OCI-LY1 (cell line): ENCODE results near the gene MAP4.

Experiments
- H2AFZ ChIP-seq: fragments of 200-600 bp; sonication (generic), shearing (Covaris generic); 2 replicates; pipeline ENCODE4 v1.6.0; 2014; ENCODE audit warnings: antibody characterized with exemption, mild to moderate bottlenecking, low read length
- H3F3A ChIP-seq: fragments of 200-600 bp; sonication (generic), shearing (Covaris generic); 2 replicates; pipeline ENCODE4 v1.6.0; 2014; ENCODE audit warnings: mild to moderate bottlenecking, antibody characterized with exemption, low read length, moderate library complexity; ENCODE audit not compliant: insufficient read depth
- H3K27ac ChIP-seq: fragments of 200-600 bp; sonication (generic); 2 replicates; pipeline ENCODE4 v1.5.1; 2014; ENCODE audit warnings: low read length, mixed run types, mild to moderate bottlenecking, low read depth; ENCODE audit not compliant: poor library complexity, severe bottlenecking
- H3K27me3 ChIP-seq: fragments of 200-600 bp; sonication (generic); 2 replicates; pipeline ENCODE4 v1.6.0; 2014; ENCODE audit warnings: antibody characterized with exemption, mild to moderate bottlenecking, low read length, moderate library complexity; ENCODE audit not compliant: insufficient read depth
- H3K36me3 ChIP-seq: fragments of 200-600 bp; sonication (generic); 2 replicates; pipeline ENCODE4 v1.6.1; 2014; ENCODE audit warnings: mild to moderate bottlenecking, antibody characterized with exemption, low read length, moderate library complexity, mixed read lengths; ENCODE audit not compliant: insufficient read depth
- H3K4me1 ChIP-seq: fragments of 200-600 bp; sonication (generic); 2 replicates; pipeline ENCODE4 v1.5.1; 2014; ENCODE audit warnings: mild to moderate bottlenecking, low read length, moderate library complexity; ENCODE audit not compliant: insufficient read depth, severe bottlenecking
- H3K4me2 ChIP-seq: fragments of 200-600 bp; sonication (generic), shearing (Covaris generic); 2 replicates; pipeline ENCODE4 v1.6.1; 2014; ENCODE audit warnings: low read length
- H3K4me3 ChIP-seq: fragments of 200-600 bp; sonication (generic); 2 replicates; pipeline ENCODE4 v1.5.1; 2014; ENCODE audit warnings: low read length, low read depth, mild to moderate bottlenecking, mixed read lengths; ENCODE audit not compliant: poor library complexity, severe bottlenecking
- H3K79me2 ChIP-seq: fragments of 200-600 bp; shearing (Covaris generic); 2 replicates; pipeline ENCODE4 v1.6.1; 2016; ENCODE audit warnings: mixed run types, low read length, mixed read lengths; ENCODE audit not compliant: insufficient read depth
- H3K9ac ChIP-seq: fragments of 200-600 bp; sonication (generic), shearing (Covaris generic); 2 replicates; pipeline ENCODE4 v1.6.1; 2014; ENCODE audit warnings: mild to moderate bottlenecking, low read length, mixed read lengths
- H3K9me2 ChIP-seq: fragments of 200-600 bp; sonication (generic), shearing (Covaris generic); 2 replicates; pipeline ENCODE4 v1.6.1; 2014; ENCODE audit warnings: low read depth, mild to moderate bottlenecking, low read length, mixed read lengths
- H3K9me3 ChIP-seq: fragments of 200-600 bp; shearing (Covaris generic); 2 replicates; pipeline ENCODE4 v1.6.1; 2014; ENCODE audit warnings: low read length, mixed read lengths
- H4K20me1 ChIP-seq: fragments of 200-600 bp; sonication (generic), shearing (Covaris generic); 2 replicates; pipeline ENCODE4 v1.6.0; 2016; ENCODE audit warnings: mild to moderate bottlenecking, low read length; ENCODE audit not compliant: insufficient read depth
- CTCF ChIP-seq: fragments of 200-600 bp; sonication (generic), shearing (Covaris generic); IDR thresholded peaks from 2 replicates; pipeline ENCODE4 v1.5.1; 2017; ENCODE audit warnings: mild to moderate bottlenecking, antibody characterized with exemption, low read length, moderate library complexity, mixed read lengths
- EZH2 ChIP-seq: fragments of 200-600 bp; sonication (generic), shearing (Covaris generic); IDR thresholded peaks from 2 replicates; pipeline ENCODE4 v1.8.0; 2017; ENCODE audit warnings: borderline replicate concordance, mixed run types, mild to moderate bottlenecking, antibody characterized with exemption, low read length, moderate library complexity, mixed read lengths

Gene MAP4

GRCh38 chr3:47910777-47911440 lies 105.3 kb downstream of the MAP4 start:
- no peaks in the 10 kb centered on the region for H3K4me1 ChIP-seq
- H3K9me2 ChIP-seq, result no peaks in the 10 kb centered on the region
- no peak overlapping the region for H3K9ac ChIP-seq
- no peak overlapping the region for H3K27ac ChIP-seq
- no peak for TF ChIP-seq EZH2
- TF ChIP-seq CTCF, result no peak
- H3K79me2 ChIP-seq, result no peaks in the 10 kb centered on the region
- no peaks in the 10 kb centered on the region for H3K9me3 ChIP-seq
- peaks cover 30% of the 10 kb centered on the region; the same call in 1 of the 2 replicates for H3K36me3 ChIP-seq
- H4K20me1 ChIP-seq, result no peaks in the 10 kb centered on the region
- peaks cover 3% of the 10 kb centered on the region; the same call in 1 of the 2 replicates for H3F3A ChIP-seq
- no peaks in the 10 kb centered on the region for H3K27me3 ChIP-seq
- H3K4me3 ChIP-seq, result no peak overlapping the region
- H3K4me2 ChIP-seq, result no peak overlapping the region
- H2AFZ ChIP-seq, result no peak overlapping the region

GRCh38 chr3:47910233-47910632 lies 106.0 kb downstream of the MAP4 start:
- Histone ChIP-seq H3K36me3 (peaks cover 27% of the 10 kb centered on the region; the same call in 1 of the 2 replicates), H3K27me3 (no peaks in the 10 kb centered on the region), H3K9me3 (no peaks in the 10 kb centered on the region), H4K20me1 (no peaks in the 10 kb centered on the region), H3K9ac (no peak overlapping the region), H3K4me2 (no peak overlapping the region), H3F3A (peaks cover 3% of the 10 kb centered on the region; the same call in 1 of the 2 replicates), H2AFZ (no peak overlapping the region), H3K4me3 (no peak overlapping the region), H3K4me1 (no peaks in the 10 kb centered on the region), H3K27ac (no peak overlapping the region), H3K9me2 (no peaks in the 10 kb centered on the region), H3K79me2 (no peaks in the 10 kb centered on the region)
- TF ChIP-seq EZH2, result no peak

GRCh38 chr3:47909607-47910006 lies 106.6 kb downstream of the MAP4 start:
- Histone ChIP-seq H3K79me2 (no peaks in the 10 kb centered on the region), H3K9ac (no peak overlapping the region), H3K9me3 (no peaks in the 10 kb centered on the region), H3K36me3 (peaks cover 23% of the 10 kb centered on the region; the same call in 1 of the 2 replicates), H4K20me1 (no peaks in the 10 kb centered on the region), H3K4me3 (no peak overlapping the region), H3K27ac (no peak overlapping the region), H3K9me2 (no peaks in the 10 kb centered on the region), H3K4me2 (no peak overlapping the region), H2AFZ (no peak overlapping the region), H3F3A (peaks cover 3% of the 10 kb centered on the region; the same call in 1 of the 2 replicates), H3K27me3 (no peaks in the 10 kb centered on the region), H3K4me1 (no peaks in the 10 kb centered on the region)
- no peak for TF ChIP-seq EZH2
- no peak for TF ChIP-seq CTCF

GRCh38 chr3:47908744-47909143 lies 107.5 kb downstream of the MAP4 start:
- Histone ChIP-seq H3K4me2 (no peak overlapping the region), H3F3A (peaks cover 3% of the 10 kb centered on the region; the same call in 1 of the 2 replicates), H3K9ac (no peak overlapping the region), H3K9me3 (no peaks in the 10 kb centered on the region), H3K36me3 (peaks cover 17% of the 10 kb centered on the region; the same call in 1 of the 2 replicates), H3K79me2 (no peaks in the 10 kb centered on the region), H3K4me3 (no peak overlapping the region), H3K27ac (no peak overlapping the region), H2AFZ (no peak overlapping the region), H3K9me2 (no peaks in the 10 kb centered on the region), H3K27me3 (no peaks in the 10 kb centered on the region), H4K20me1 (no peaks in the 10 kb centered on the region), H3K4me1 (no peaks in the 10 kb centered on the region)
- TF ChIP-seq CTCF, result no peak
- TF ChIP-seq EZH2, result no peak
